ENCODE measurements around the gene GMDS. TPM values are rescaled to one million over a fixed set of nuclear protein-coding genes. Genes with fewer than 3 reads are reported as not detected.

GMDS gene
- total RNA-seq, 1 donor = 23.2 TPM

DNA sequence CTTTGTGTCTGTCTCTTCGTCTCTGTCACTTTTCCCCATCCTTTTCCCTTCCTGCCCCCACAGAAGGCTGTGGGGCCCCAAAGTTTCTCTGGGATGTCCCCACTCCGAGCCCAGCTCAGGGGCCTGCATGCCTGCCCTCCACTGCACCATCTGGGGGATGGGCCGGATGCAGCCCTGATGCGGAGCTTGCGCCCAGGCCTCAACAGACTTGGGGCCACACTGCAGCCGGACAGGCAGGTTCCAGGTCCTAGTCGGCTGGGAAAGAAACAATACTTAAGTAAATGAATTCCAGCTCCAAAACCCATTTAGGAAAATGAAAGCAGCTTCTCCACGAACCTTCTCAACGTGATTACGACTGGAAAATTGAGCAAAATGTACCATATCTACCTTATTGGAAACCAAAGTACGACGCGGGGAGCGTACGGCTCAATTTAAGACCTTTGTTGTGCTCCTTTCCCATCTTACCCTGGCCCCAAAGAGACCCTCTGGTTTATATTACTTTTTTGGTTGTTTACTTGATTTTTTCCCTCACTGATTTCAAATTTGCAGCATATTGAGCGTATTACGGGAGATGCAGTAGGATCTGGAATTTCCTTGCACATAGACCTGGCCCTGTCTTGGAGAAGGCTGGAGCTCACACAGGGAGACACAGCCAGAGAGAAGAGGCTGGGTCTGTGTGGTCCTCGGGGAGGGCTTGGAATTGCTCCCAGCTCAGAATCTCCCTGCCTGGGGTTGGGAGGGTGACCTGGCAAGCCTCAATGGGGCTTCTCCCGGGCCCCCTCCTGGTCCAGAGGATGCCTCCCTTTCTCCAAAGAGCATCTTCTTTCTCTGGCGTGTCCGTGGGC, 627.7 kb downstream of the GMDS start:
- H3K27ac ChIP-seq (ENCODE audit: low read depth, low read length) = peak overlapping the region; percentile 96
- TF ChIP-seq, protein P1, sequence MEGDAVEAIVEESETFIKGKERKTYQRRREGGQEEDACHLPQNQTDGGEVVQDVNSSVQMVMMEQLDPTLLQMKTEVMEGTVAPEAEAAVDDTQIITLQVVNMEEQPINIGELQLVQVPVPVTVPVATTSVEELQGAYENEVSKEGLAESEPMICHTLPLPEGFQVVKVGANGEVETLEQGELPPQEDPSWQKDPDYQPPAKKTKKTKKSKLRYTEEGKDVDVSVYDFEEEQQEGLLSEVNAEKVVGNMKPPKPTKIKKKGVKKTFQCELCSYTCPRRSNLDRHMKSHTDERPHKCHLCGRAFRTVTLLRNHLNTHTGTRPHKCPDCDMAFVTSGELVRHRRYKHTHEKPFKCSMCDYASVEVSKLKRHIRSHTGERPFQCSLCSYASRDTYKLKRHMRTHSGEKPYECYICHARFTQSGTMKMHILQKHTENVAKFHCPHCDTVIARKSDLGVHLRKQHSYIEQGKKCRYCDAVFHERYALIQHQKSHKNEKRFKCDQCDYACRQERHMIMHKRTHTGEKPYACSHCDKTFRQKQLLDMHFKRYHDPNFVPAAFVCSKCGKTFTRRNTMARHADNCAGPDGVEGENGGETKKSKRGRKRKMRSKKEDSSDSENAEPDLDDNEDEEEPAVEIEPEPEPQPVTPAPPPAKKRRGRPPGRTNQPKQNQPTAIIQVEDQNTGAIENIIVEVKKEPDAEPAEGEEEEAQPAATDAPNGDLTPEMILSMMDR (IDR thresholded peaks at IDR 0.05; ENCODE audit: extremely low read depth, low read depth, low read length) = no peak
- H4K20me1 ChIP-seq (ENCODE audit: insufficient read depth, low read length) = peaks cover 9% of the 10 kb centered on the region
- H3K4me3 ChIP-seq (ENCODE audit: insufficient read depth, low read length) = peak overlapping the region; percentile 54
- peak overlapping the region; percentile 90 for H3K4me2 ChIP-seq (ENCODE audit: insufficient read depth, low read length)
- peaks cover 51% of the 10 kb centered on the region for H3K4me1 ChIP-seq (ENCODE audit: insufficient read depth, low read length)
- peak; percentile 95 for DNase-seq (ENCODE audit: insufficient read length, low spot score, missing footprints)
- H2AFZ ChIP-seq (ENCODE audit: low read length) = peak overlapping the region; percentile 33
- no peaks in the 10 kb centered on the region for H3K27me3 ChIP-seq (ENCODE audit: insufficient read depth, low read length)
- no peaks in the 10 kb centered on the region for H3K9me3 ChIP-seq (ENCODE audit: low read depth, low read length)
- H3K79me2 ChIP-seq (ENCODE audit: insufficient read depth, low read length) = peaks cover 98% of the 10 kb centered on the region
- peaks cover 6% of the 10 kb centered on the region for H3K36me3 ChIP-seq (ENCODE audit: insufficient read depth, low read length)

DNA sequence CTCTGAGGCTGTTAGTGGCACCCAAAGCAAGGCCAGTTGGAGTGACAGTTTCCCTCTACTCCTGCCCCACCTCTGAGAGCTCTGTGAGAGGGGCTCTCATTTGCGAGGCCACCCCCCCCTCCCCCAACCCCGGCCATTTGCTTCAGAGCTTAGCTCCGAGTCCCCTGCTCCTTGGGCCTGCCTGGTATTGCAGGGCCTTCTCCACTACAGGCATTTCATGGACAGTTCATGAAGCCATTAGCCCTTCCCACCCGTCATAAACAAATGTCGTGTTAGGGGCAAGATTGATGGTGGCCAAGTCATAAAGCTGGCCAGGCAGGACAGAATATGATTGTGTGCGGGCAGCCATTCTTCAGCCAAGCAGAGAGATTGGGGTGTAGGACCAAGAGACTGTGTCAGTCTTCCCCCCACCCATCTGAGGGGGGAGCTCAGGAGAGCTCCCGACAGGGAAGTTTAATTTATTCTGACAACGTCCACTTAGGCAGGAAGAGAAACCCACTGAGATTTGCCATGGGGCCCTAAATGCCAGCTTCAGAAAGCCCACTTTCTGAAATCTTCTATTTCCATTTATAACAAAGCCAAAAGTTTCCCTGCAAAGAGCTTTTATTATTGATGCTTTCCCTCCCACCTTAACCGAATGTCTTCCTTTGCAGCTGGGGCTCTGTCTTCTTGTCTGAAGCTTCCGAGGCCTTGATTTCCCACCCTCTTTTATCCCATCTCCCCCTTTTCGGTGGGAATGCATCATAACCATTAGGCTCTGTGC, 628.5 kb downstream of the GMDS start:
- TF ChIP-seq, protein P1 (IDR thresholded peaks at IDR 0.05; ENCODE audit: extremely low read depth, low read depth, low read length) = no peak
- Histone ChIP-seq H3K9me3 (ENCODE audit: low read depth, low read length) (no peaks in the 10 kb centered on the region), H2AFZ (ENCODE audit: low read length) (peak overlapping the region; percentile 6), H3K4me1 (ENCODE audit: insufficient read depth, low read length) (peaks cover 43% of the 10 kb centered on the region), H3K27ac (ENCODE audit: low read depth, low read length) (peak overlapping the region; percentile 96), H3K79me2 (ENCODE audit: insufficient read depth, low read length) (peaks cover 98% of the 10 kb centered on the region), H4K20me1 (ENCODE audit: insufficient read depth, low read length) (peaks cover 16% of the 10 kb centered on the region), H3K36me3 (ENCODE audit: insufficient read depth, low read length) (peaks cover 12% of the 10 kb centered on the region), H3K4me2 (ENCODE audit: insufficient read depth, low read length) (peak overlapping the region; percentile 90), H3K4me3 (ENCODE audit: insufficient read depth, low read length) (peak overlapping the region; percentile 96), H3K27me3 (ENCODE audit: insufficient read depth, low read length) (no peaks in the 10 kb centered on the region)
- DNase-seq (ENCODE audit: insufficient read length, low spot score, missing footprints) = peak; percentile 91

DNA sequence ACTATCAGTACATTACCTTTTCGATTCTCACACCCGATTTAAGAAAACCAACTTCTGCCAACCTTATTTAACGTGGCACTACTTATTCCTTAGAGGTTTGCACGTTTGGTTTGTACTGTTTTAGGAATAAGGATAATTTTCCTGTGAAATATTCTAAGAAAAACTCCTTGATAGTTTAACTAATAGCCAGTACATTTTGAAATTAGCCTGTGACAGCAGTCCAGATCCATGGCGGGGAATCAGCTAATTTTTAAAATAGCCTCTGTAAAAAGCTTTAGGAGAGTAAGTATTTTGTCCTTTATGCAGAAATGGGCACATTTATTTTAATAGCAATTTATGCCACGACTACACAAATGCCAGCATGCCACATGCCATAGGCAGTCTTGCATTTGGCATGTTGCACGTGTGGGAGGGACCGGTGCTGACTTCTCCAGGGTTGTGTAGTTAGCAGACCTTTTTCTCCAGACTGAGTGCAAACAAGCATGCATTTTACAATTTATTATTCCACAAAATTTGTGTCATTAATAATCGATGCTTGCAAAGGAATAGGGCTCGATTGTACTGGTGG, 629.5 kb downstream of the GMDS start:
- no peaks in the 10 kb centered on the region for H3K27me3 ChIP-seq (ENCODE audit: insufficient read depth, low read length)
- H3K4me1 ChIP-seq (ENCODE audit: insufficient read depth, low read length) = peaks cover 41% of the 10 kb centered on the region
- H2AFZ ChIP-seq (ENCODE audit: low read length) = no peak overlapping the region
- peak overlapping the region; percentile 96 for H3K27ac ChIP-seq (ENCODE audit: low read depth, low read length)
- H3K4me3 ChIP-seq (ENCODE audit: insufficient read depth, low read length) = peak overlapping the region; percentile 96
- peak; percentile 92 for DNase-seq (ENCODE audit: insufficient read length, low spot score, missing footprints)
- H3K4me2 ChIP-seq (ENCODE audit: insufficient read depth, low read length) = peak overlapping the region; percentile 90
- no peaks in the 10 kb centered on the region for H3K9me3 ChIP-seq (ENCODE audit: low read depth, low read length)
- peaks cover 99% of the 10 kb centered on the region for H3K79me2 ChIP-seq (ENCODE audit: insufficient read depth, low read length)
- peaks cover 18% of the 10 kb centered on the region for H4K20me1 ChIP-seq (ENCODE audit: insufficient read depth, low read length)
- TF ChIP-seq, protein P1 (IDR thresholded peaks at IDR 0.05; ENCODE audit: extremely low read depth, low read depth, low read length) = no peak
- peaks cover 8% of the 10 kb centered on the region for H3K36me3 ChIP-seq (ENCODE audit: insufficient read depth, low read length)
